GM19372 (cell line): ENCODE data around the gene NUDT1.

Experiments used
- ATAC-seq: cut with Tn5 transposase; IDR thresholded peaks from one replicate; pipeline ENCODE4 v1.9.1; 2021; ENCODE audit warnings: mild to moderate bottlenecking, low read depth, moderate library complexity; ENCODE audit not compliant: unreplicated experiment

Gene NUDT1

DNA sequence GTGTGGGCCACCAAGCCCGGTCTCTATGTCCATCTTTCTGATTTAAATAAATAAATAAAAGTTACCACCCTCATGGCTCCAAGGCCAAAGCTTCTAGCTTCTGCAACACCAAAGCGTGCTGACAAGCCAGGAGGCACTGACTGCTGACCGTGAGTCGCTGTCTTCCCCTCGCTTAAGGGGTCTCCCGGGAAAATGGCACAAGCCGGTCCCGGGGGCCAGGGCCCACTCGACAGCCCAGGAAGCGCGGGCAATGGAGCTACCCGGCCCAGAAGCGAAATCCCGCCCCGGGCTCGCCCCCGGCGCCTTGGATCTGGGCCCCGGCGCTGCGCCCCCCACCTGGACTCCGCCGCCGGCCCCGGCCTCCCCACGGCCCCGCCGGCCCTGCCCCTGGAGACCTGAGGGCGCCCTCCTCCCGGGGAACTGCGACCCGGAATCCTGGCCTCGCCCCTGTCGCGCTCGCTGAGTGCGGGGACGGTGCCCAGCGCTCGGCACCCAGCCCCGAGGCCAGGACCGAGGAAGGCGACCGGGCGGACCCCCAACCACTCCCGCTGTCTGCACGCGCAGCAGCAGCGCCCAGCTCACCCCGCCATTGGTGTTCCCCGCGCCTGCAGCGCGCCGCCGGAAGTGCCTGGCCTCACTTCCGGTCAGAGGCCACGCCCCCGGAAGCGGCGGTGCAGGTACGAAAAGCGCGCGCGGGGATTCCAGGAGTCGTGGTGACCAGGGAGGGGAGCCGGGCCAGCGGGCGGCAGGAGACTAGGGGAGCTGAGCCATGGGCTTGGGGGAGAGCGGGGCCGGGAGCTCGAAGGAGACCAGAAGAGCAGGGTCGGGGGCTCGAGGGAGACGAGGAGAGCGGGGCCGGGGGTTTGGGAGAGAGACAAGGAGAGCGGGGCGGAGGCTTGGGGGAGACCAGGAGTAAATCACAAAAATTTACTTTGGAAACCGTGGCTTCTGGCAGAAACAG is at the start of gene NUDT1, which contains the start of gene MRM2:
NUDT1 (plus strand) TSS at position 647 of the 961 bp plus-strand sequence. CDS start 2,349 bp downstream, outside the sequence.
MRM2 (minus strand) TSS at position 626 of the 961 bp plus-strand sequence; CDS start at position 590, 36 bp downstream.
- peak; percentile 64 for ATAC-seq

- ATAC-seq, result no peak
These were observed 49.0 kb upstream of the NUDT1 start for GRCh38 chr7:2192831-2193534.

DNA sequence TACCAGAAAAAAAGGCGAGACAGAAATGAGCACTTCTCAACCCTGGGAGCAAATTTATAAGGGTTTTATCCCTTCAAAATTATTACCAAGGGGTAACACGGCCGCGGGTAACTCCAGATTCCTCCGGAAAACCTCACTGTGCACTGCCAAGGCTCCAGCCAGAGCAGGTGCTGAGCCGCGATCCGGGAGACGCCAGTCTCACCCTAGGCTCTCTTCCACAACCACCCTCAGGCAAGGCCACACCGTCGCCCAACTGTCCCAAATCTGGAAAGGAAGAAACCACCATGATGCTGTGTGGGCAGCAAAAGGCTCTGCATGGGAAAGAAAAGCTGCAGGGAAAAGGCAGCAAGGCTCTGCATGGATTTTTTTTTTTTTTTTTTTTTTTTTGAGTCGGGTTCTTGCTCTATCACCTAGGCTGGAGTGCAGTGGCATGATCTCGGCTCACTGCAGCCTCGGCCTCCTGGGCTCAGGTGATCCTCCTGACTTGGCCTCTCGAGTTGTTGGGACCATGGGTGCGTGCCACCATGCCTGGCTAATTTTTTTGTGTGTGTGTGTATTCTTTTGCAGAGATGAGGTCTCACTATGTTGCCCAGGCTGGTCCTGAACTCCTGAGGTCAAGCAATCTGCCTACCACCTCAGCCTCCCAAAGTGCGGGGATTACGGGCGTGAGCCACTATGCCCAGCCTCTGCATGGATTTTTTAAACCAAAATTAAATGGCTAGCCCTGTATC is 48.3 kb upstream of the NUDT1 start:
- ATAC-seq, result no peak

- no peak for ATAC-seq
These were observed 46.4 kb upstream of the NUDT1 start for GRCh38 chr7:2195400-2196246.

GRCh38 chr7:2196381-2197378 is 45.3 kb upstream of the NUDT1 start:
- ATAC-seq, result no peak

GRCh38 chr7:2197436-2198155 is 44.4 kb upstream of the NUDT1 start:
- no peak for ATAC-seq

DNA sequence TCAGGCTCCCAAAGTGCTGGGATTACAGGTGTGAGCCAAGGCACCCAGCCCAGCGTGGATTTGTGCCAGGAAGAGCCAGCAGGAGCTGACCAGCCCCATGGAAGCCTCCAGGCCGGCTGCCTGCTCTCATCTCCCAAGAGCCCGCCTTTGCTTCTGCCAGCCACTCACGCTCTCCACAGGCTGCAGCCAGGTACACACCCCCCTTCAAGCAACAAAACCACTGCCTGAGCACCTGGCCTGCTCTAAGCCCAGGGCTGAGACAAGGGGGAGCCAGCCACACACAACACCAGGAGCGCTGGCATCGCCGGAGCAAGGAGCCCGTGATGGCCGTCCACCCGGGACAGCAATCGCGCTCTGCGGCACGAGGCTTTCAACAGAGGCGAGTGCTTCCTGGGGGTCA is 43.8 kb upstream of the NUDT1 start:
- no peak for ATAC-seq

DNA sequence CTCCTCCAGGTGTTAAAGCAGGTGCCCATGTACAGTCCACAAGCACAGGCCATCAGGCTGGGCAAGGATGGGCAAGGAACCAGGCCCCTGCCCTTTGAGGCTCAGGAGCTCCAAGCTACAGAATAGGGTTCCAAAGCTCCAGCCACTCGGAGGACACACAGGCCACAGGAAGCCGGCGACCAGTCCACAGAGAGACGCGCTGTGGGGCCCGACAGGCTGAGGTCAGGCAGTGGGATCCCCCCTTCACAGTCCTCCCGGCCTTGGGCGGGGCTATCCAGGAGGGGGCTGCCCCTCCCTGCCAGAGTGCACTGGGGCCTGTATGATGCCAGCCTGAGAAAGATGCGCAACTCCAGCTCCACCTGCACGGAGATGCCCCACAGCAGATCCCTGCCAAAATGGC is 43.3 kb upstream of the NUDT1 start:
- no peak for ATAC-seq

- ATAC-seq, result no peak
These were observed 42.5 kb upstream of the NUDT1 start for GRCh38 chr7:2199528-2199927.

DNA sequence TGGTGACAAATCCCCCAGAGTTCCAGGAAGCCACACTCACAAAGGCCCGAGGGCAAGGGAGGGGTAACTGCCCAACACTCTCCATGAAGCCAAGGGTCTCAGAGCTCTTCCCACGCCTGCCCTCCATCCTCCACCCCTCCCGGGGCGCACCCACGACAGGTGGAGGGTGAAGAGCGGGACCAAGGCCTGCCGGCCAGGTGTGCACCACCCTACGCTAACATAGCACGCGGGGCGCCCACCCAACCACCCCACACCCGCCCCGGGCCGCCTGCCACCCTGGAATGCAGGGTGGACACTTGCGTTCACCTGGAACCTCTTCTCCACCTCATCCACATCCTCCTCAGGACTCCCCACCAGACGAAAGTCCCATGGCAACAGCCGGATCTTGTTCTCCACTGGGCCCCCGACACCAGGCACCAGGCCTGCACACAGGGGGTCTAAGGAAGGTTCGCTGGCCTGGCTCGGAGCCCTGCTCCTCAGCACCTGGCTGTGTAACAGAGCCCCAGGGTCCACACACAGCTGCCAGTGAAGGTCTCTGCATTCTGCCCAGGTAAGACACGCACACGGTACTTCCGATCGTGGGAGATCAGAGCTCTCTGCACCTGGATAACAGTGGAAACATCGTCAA is 42.0 kb upstream of the NUDT1 start:
- ATAC-seq, result no peak

GRCh38 chr7:2200584-2200980 is 41.4 kb upstream of the NUDT1 start:
- no peak for ATAC-seq

GRCh38 chr7:2201128-2201527 is 40.9 kb upstream of the NUDT1 start:
- ATAC-seq, result no peak

- ATAC-seq, result no peak
These were observed 40.2 kb upstream of the NUDT1 start for GRCh38 chr7:2201686-2202360.

- ATAC-seq, result no peak
These were observed 39.7 kb upstream of the NUDT1 start for GRCh38 chr7:2202361-2202761.

- ATAC-seq, result no peak
These were observed 38.9 kb upstream of the NUDT1 start for GRCh38 chr7:2202901-2203765.

GRCh38 chr7:2203766-2204300 is 38.2 kb upstream of the NUDT1 start:
- ATAC-seq, result no peak
